HepG2 (cell line): Measurements from ENCODE around the gene TAF13. TPM values are rescaled to one million over a fixed set of nuclear protein-coding genes. Genes with fewer than 3 reads are reported as not detected.
A peak's percentile ranks its signal among the peaks of the same experiment; 100 is the strongest.

Source experiments
- AGO2 ChIP-seq: fragments of 200-400 bp; formaldehyde crosslinking; optimal IDR thresholded peaks from 2 replicates; pipeline ENCODE3; 2017; ENCODE audit warnings: mild to moderate bottlenecking, low read depth, low read length, moderate library complexity
- CEBPB ChIP-seq: IDR thresholded peaks from 2 replicates; pipeline ENCODE4 v1.6.1; 2011; ENCODE audit warnings: low read depth, low read length, improper control_type of control experiment, borderline replicate concordance
- CEBPG ChIP-seq: IDR thresholded peaks from 2 replicates; pipeline ENCODE4 v1.6.1; 2016
- JDP2 ChIP-seq: sonication (generic); formaldehyde crosslinking; IDR thresholded peaks from 2 replicates; pipeline ENCODE4 v1.8.1; 2022; ENCODE audit warnings: missing genetic modification reagents, borderline replicate concordance
- MAFG ChIP-seq: sonication (generic); formaldehyde crosslinking; IDR thresholded peaks from 2 replicates; pipeline ENCODE4 v1.5.1; 2020; ENCODE audit warnings: mild to moderate bottlenecking, missing genetic modification reagents
- POLR2AphosphoS5 ChIP-seq: IDR thresholded peaks from 2 replicates; pipeline ENCODE4 v1.6.1; 2012; ENCODE audit warnings: low read depth, low read length
- PRMT3 ChIP-seq: sonication (generic); formaldehyde crosslinking; IDR thresholded peaks from 2 replicates; pipeline ENCODE4 v1.8.1; 2022; ENCODE audit warnings: low read depth, mild to moderate bottlenecking, moderate library complexity, missing genetic modification reagents, borderline replicate concordance
- RARA ChIP-seq: IDR thresholded peaks from 2 replicates; pipeline ENCODE4 v1.6.1; 2016; ENCODE audit warnings: missing genetic modification reagents, missing compliant biosample characterization
- SIN3A ChIP-seq: IDR thresholded peaks from 2 replicates; pipeline ENCODE4 v1.6.1; 2011; ENCODE audit warnings: low read depth, mild to moderate bottlenecking, control low read depth, low read length, borderline replicate concordance
- TRIM24 ChIP-seq: sonication (generic); formaldehyde crosslinking; IDR thresholded peaks from 2 replicates; pipeline ENCODE4 v1.8.0; 2022; ENCODE audit warnings: mild to moderate bottlenecking, missing genetic modification reagents
- ZC3H4 ChIP-seq: sonication (generic); formaldehyde crosslinking; IDR thresholded peaks from 2 replicates; pipeline ENCODE4 v1.4.0; 2020; ENCODE audit warnings: missing genetic modification reagents, borderline replicate concordance
- ZNF512B ChIP-seq: sonication (generic); formaldehyde crosslinking; IDR thresholded peaks from 2 replicates; pipeline ENCODE4 v1.5.1; 2020; ENCODE audit warnings: missing genetic modification reagents, mild to moderate bottlenecking, borderline replicate concordance
- ZSCAN22 ChIP-seq: sonication (generic); formaldehyde crosslinking; IDR thresholded peaks from 2 replicates; pipeline ENCODE4 v1.4.0; 2020; ENCODE audit warnings: mild to moderate bottlenecking, missing genetic modification reagents
- polyA plus RNA-seq, 8 experiments: library from polyadenylated mRNA; depleted of rRNA in 3 of 8; stranded (reverse) in 7 of 8; unstranded in 1 of 8; fragments of >200 nt; fragmentation: Illumina TruSeq in 4 of 8; extraction: Trizol in 4 of 8; gene quantifications; 2 replicates each; pipeline versions ENCODE4 v1.2.1 to v1.2.3, GENCODE V29; 2011 to 2016; ENCODE audit warnings: low read depth in 4 of 8, missing spikeins in 1 of 8, mixed read lengths in 1 of 8; ENCODE audit not compliant: insufficient read depth in 1 of 8
- total RNA-seq, 5 experiments: library from RNA; depleted of rRNA; stranded (reverse); fragments of >200 nt; fragmentation: Illumina TruSeq; extraction: Trizol; gene quantifications; 2 replicates each; pipeline ENCODE4 v1.2.3, GENCODE V29; 2016; ENCODE audit warnings: low read depth in 1 of 5
- TF ChIP-seq, protein P1 (sequence below), 2 experiments: IDR thresholded peaks; 2 replicates each; pipeline ENCODE4 v1.6.1; 2011 to 2012; ENCODE audit warnings: low read length in 2 of 2, borderline replicate concordance in 1 of 2, low read depth in 1 of 2, mild to moderate bottlenecking in 1 of 2, moderate library complexity in 1 of 2
- TF ChIP-seq, protein P2 (sequence below): sonication (generic); formaldehyde crosslinking; IDR thresholded peaks from 2 replicates; pipeline ENCODE4 v1.4.0; 2020; ENCODE audit warnings: missing genetic modification reagents

Gene TAF13
- total and polyA plus RNA-seq, 2 of the 13 experiments (the other 11 are each of a cell fraction or from before 2014, with no cell fraction given), result 11.5 to 36.3 TPM

- TF ChIP-seq ZNF512B (CRISPR knock-in tag), result no peak
- TF ChIP-seq, protein P1, sequence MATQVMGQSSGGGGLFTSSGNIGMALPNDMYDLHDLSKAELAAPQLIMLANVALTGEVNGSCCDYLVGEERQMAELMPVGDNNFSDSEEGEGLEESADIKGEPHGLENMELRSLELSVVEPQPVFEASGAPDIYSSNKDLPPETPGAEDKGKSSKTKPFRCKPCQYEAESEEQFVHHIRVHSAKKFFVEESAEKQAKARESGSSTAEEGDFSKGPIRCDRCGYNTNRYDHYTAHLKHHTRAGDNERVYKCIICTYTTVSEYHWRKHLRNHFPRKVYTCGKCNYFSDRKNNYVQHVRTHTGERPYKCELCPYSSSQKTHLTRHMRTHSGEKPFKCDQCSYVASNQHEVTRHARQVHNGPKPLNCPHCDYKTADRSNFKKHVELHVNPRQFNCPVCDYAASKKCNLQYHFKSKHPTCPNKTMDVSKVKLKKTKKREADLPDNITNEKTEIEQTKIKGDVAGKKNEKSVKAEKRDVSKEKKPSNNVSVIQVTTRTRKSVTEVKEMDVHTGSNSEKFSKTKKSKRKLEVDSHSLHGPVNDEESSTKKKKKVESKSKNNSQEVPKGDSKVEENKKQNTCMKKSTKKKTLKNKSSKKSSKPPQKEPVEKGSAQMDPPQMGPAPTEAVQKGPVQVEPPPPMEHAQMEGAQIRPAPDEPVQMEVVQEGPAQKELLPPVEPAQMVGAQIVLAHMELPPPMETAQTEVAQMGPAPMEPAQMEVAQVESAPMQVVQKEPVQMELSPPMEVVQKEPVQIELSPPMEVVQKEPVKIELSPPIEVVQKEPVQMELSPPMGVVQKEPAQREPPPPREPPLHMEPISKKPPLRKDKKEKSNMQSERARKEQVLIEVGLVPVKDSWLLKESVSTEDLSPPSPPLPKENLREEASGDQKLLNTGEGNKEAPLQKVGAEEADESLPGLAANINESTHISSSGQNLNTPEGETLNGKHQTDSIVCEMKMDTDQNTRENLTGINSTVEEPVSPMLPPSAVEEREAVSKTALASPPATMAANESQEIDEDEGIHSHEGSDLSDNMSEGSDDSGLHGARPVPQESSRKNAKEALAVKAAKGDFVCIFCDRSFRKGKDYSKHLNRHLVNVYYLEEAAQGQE (IDR thresholded peaks at IDR 0.05; ENCODE audit: borderline replicate concordance in 1 of 2, low read depth in 1 of 2, low read length in 2 of 2), result no peak
- peak; percentile 73 for TF ChIP-seq CEBPG (CRISPR knock-in tag)
- no peak for TF ChIP-seq TRIM24
- TF ChIP-seq MAFG (CRISPR knock-in tag), result no peak
- TF ChIP-seq, protein P2, sequence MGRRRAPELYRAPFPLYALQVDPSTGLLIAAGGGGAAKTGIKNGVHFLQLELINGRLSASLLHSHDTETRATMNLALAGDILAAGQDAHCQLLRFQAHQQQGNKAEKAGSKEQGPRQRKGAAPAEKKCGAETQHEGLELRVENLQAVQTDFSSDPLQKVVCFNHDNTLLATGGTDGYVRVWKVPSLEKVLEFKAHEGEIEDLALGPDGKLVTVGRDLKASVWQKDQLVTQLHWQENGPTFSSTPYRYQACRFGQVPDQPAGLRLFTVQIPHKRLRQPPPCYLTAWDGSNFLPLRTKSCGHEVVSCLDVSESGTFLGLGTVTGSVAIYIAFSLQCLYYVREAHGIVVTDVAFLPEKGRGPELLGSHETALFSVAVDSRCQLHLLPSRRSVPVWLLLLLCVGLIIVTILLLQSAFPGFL (CRISPR knock-in tag), result no peak
- peak; percentile 92 for TF ChIP-seq CEBPB
- TF ChIP-seq PRMT3 (CRISPR knock-in tag), result no peak
- TF ChIP-seq SIN3A, result no peak
- no peak for TF ChIP-seq RARA (CRISPR knock-in tag)
- TF ChIP-seq ZSCAN22, result no peak
- TF ChIP-seq AGO2, result peak; percentile 51
- peak; percentile 44; the same call in 1 of the 2 replicates for TF ChIP-seq ZC3H4 (CRISPR knock-in tag)
- TF ChIP-seq JDP2 (CRISPR knock-in tag), result no peak
- TF ChIP-seq POLR2AphosphoS5, result peak; percentile 39
These were observed 28.8 kb upstream of the TAF13 start (continued) for GRCh38 chr1:109104364-109105151.
